SK-N-SH treated with all-trans-retinoic acid at 6 μM for 48 hours (cell line): ENCODE results near the gene INSR.

Experiments
- ATAC-seq: fragments of 200-7000 bp; cut with Tn5 transposase; 3 replicates; pipeline ENCODE4 v1.9.1; 2020; ENCODE audit warnings: mild to moderate bottlenecking, moderate library complexity
- ARNTL ChIP-seq: fragments of 450-650 bp; formaldehyde crosslinking; IDR thresholded peaks from 2 replicates; pipeline ENCODE4 v1.5.0; 2020; ENCODE audit warnings: low read depth, mild to moderate bottlenecking, moderate library complexity, borderline replicate concordance
- BACH2 ChIP-seq: fragments of 250-450 bp; sonication (Bioruptor Pico); IDR thresholded peaks from 2 replicates; pipeline ENCODE4 v1.9.0; 2021; ENCODE audit warnings: mild to moderate bottlenecking, borderline replicate concordance
- ESRRG ChIP-seq: fragments of 250-450 bp; sonication (Bioruptor Pico); IDR thresholded peaks from 2 replicates; pipeline ENCODE4 v1.6.1; 2021; ENCODE audit warnings: mild to moderate bottlenecking
- GLIS3 ChIP-seq: fragments of 250-450 bp; sonication (Bioruptor Pico); IDR thresholded peaks from 2 replicates; pipeline ENCODE4 v1.5.0; 2020; ENCODE audit warnings: mild to moderate bottlenecking, moderate library complexity
- ISL1 ChIP-seq: fragments of 250-450 bp; sonication (Bioruptor Pico); IDR thresholded peaks from 2 replicates; pipeline ENCODE4 v2.1.2; 2022; ENCODE audit warnings: mild to moderate bottlenecking, moderate library complexity
- OSR1 ChIP-seq: fragments of 250-450 bp; sonication (Bioruptor Pico); IDR thresholded peaks from 2 replicates; pipeline ENCODE4 v1.8.0; 2022; ENCODE audit warnings: moderate library complexity, mild to moderate bottlenecking, inconsistent platforms
- PPARA ChIP-seq: fragments of 250-450 bp; sonication (Bioruptor Pico); IDR thresholded peaks from 2 replicates; pipeline ENCODE4 v1.5.0; 2020; ENCODE audit warnings: mild to moderate bottlenecking, borderline replicate concordance
- RARB ChIP-seq: fragments of 250-450 bp; sonication (Bioruptor Pico); IDR thresholded peaks from 2 replicates; pipeline ENCODE4 v1.8.0; 2021; ENCODE audit warnings: mild to moderate bottlenecking, moderate library complexity
- SNAI2 ChIP-seq: fragments of 250-450 bp; sonication (Bioruptor Pico); IDR thresholded peaks from 2 replicates; pipeline ENCODE4 v1.5.0; 2020; ENCODE audit warnings: mild to moderate bottlenecking, moderate library complexity
- TCF4 ChIP-seq: fragments of 250-450 bp; sonication (Bioruptor Pico); IDR thresholded peaks from 2 replicates; pipeline ENCODE4 v1.8.0; 2021; ENCODE audit warnings: mild to moderate bottlenecking, moderate library complexity, borderline replicate concordance
- TOX ChIP-seq: fragments of 250-450 bp; sonication (Bioruptor Pico); IDR thresholded peaks from 2 replicates; pipeline ENCODE4 v1.8.0; 2021; ENCODE audit warnings: mild to moderate bottlenecking, moderate library complexity, borderline replicate concordance
- ZC3H10 ChIP-seq: fragments of 250-450 bp; sonication (Bioruptor Pico); IDR thresholded peaks from 2 replicates; pipeline ENCODE4 v1.5.1; 2021; ENCODE audit warnings: mild to moderate bottlenecking, moderate library complexity
- ZFP3 ChIP-seq: fragments of 250-450 bp; sonication (Bioruptor Pico); IDR thresholded peaks from 2 replicates; pipeline ENCODE4 v1.5.0; 2020; ENCODE audit warnings: mild to moderate bottlenecking, moderate library complexity
- ZFP30 ChIP-seq: fragments of 450-650 bp; formaldehyde crosslinking; IDR thresholded peaks from 2 replicates; pipeline ENCODE4 v1.5.0; 2022; ENCODE audit warnings: mild to moderate bottlenecking, moderate library complexity
- ZNF565 ChIP-seq: fragments of 450-650 bp; formaldehyde crosslinking; conservative IDR thresholded peaks from 2 replicates; pipeline ENCODE4 v1.5.0; 2020; ENCODE audit warnings: low read depth, mild to moderate bottlenecking, moderate library complexity
- ZNF8 ChIP-seq: fragments of 450-650 bp; formaldehyde crosslinking; IDR thresholded peaks from 2 replicates; pipeline ENCODE4 v1.5.0; 2020; ENCODE audit warnings: mild to moderate bottlenecking, moderate library complexity
- TF ChIP-seq, protein P1 (sequence below): fragments of 250-450 bp; sonication (Bioruptor Pico); IDR thresholded peaks from 2 replicates; pipeline ENCODE4 v1.5.0; 2020; ENCODE audit warnings: mild to moderate bottlenecking, moderate library complexity
- TF ChIP-seq, protein P2 (sequence below): fragments of 250-450 bp; sonication (Bioruptor Pico); IDR thresholded peaks from 2 replicates; pipeline ENCODE4 v1.5.1; 2020; ENCODE audit warnings: low read depth, mild to moderate bottlenecking, moderate library complexity
- TF ChIP-seq, protein P3 (sequence below): fragments of 250-450 bp; sonication (Bioruptor Pico); IDR thresholded peaks from 2 replicates; pipeline ENCODE4 v1.8.0; 2020; ENCODE audit warnings: mild to moderate bottlenecking, moderate library complexity, borderline replicate concordance
- TF ChIP-seq, protein P4 (sequence below): fragments of 250-450 bp; sonication (Bioruptor Pico); IDR thresholded peaks from 2 replicates; pipeline ENCODE4 v1.5.1; 2021; ENCODE audit warnings: mild to moderate bottlenecking, moderate library complexity
- TF ChIP-seq, protein P5 (sequence below): fragments of 250-450 bp; sonication (Bioruptor Pico); IDR thresholded peaks from 2 replicates; pipeline ENCODE4 v1.8.0; 2021; ENCODE audit warnings: low read depth, mild to moderate bottlenecking, moderate library complexity, borderline replicate concordance

The INSR gene

DNA sequence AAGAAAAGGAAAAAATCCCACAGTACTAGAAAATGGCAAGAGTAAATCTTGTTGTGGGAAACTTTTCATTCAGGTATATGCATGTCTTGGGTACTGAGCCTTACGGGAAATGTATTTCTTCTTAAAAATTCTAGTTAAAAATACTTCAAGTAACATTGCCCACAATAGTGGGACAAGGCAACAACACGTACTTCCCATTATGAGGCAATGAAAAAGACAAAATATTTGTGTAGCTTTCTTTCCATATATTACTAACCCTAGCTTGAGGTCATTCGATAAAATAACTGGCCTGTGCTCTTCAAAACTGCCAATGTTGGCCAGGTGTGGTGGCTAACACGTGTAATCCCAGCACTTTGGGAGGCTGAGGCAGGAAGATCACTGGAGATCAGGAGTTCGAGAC, 99.2 kb downstream of the INSR start:
- ATAC-seq, result no peak
- TF ChIP-seq, protein P1, sequence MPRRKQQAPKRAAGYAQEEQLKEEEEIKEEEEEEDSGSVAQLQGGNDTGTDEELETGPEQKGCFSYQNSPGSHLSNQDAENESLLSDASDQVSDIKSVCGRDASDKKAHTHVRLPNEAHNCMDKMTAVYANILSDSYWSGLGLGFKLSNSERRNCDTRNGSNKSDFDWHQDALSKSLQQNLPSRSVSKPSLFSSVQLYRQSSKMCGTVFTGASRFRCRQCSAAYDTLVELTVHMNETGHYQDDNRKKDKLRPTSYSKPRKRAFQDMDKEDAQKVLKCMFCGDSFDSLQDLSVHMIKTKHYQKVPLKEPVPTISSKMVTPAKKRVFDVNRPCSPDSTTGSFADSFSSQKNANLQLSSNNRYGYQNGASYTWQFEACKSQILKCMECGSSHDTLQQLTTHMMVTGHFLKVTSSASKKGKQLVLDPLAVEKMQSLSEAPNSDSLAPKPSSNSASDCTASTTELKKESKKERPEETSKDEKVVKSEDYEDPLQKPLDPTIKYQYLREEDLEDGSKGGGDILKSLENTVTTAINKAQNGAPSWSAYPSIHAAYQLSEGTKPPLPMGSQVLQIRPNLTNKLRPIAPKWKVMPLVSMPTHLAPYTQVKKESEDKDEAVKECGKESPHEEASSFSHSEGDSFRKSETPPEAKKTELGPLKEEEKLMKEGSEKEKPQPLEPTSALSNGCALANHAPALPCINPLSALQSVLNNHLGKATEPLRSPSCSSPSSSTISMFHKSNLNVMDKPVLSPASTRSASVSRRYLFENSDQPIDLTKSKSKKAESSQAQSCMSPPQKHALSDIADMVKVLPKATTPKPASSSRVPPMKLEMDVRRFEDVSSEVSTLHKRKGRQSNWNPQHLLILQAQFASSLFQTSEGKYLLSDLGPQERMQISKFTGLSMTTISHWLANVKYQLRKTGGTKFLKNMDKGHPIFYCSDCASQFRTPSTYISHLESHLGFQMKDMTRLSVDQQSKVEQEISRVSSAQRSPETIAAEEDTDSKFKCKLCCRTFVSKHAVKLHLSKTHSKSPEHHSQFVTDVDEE (CRISPR knock-in tag), result no peak
- TF ChIP-seq, protein P2, sequence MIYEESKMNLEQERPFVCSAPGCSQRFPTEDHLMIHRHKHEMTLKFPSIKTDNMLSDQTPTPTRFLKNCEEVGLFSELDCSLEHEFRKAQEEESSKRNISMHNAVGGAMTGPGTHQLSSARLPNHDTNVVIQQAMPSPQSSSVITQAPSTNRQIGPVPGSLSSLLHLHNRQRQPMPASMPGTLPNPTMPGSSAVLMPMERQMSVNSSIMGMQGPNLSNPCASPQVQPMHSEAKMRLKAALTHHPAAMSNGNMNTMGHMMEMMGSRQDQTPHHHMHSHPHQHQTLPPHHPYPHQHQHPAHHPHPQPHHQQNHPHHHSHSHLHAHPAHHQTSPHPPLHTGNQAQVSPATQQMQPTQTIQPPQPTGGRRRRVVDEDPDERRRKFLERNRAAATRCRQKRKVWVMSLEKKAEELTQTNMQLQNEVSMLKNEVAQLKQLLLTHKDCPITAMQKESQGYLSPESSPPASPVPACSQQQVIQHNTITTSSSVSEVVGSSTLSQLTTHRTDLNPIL (CRISPR knock-in tag), result no peak
- no peak for TF ChIP-seq ESRRG (CRISPR knock-in tag)
- TF ChIP-seq BACH2, result no peak
- TF ChIP-seq ZFP30 (CRISPR knock-in tag), result no peak
- TF ChIP-seq ZNF565, result no peak
- no peak for TF ChIP-seq RARB
- TF ChIP-seq, protein P3, sequence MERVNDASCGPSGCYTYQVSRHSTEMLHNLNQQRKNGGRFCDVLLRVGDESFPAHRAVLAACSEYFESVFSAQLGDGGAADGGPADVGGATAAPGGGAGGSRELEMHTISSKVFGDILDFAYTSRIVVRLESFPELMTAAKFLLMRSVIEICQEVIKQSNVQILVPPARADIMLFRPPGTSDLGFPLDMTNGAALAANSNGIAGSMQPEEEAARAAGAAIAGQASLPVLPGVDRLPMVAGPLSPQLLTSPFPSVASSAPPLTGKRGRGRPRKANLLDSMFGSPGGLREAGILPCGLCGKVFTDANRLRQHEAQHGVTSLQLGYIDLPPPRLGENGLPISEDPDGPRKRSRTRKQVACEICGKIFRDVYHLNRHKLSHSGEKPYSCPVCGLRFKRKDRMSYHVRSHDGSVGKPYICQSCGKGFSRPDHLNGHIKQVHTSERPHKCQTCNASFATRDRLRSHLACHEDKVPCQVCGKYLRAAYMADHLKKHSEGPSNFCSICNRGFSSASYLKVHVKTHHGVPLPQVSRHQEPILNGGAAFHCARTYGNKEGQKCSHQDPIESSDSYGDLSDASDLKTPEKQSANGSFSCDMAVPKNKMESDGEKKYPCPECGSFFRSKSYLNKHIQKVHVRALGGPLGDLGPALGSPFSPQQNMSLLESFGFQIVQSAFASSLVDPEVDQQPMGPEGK, result no peak
- no peak for TF ChIP-seq ISL1 (CRISPR knock-in tag)
- no peak for TF ChIP-seq OSR1
- TF ChIP-seq, protein P4, sequence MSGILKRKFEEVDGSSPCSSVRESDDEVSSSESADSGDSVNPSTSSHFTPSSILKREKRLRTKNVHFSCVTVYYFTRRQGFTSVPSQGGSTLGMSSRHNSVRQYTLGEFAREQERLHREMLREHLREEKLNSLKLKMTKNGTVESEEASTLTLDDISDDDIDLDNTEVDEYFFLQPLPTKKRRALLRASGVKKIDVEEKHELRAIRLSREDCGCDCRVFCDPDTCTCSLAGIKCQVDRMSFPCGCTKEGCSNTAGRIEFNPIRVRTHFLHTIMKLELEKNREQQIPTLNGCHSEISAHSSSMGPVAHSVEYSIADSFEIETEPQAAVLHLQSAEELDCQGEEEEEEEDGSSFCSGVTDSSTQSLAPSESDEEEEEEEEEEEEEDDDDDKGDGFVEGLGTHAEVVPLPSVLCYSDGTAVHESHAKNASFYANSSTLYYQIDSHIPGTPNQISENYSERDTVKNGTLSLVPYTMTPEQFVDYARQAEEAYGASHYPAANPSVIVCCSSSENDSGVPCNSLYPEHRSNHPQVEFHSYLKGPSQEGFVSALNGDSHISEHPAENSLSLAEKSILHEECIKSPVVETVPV, result no peak
- no peak for TF ChIP-seq ZFP3 (CRISPR knock-in tag)
- TF ChIP-seq TCF4 (CRISPR knock-in tag), result no peak
- TF ChIP-seq GLIS3, result no peak
- no peak for TF ChIP-seq SNAI2 (CRISPR knock-in tag)
- TF ChIP-seq, protein P5, sequence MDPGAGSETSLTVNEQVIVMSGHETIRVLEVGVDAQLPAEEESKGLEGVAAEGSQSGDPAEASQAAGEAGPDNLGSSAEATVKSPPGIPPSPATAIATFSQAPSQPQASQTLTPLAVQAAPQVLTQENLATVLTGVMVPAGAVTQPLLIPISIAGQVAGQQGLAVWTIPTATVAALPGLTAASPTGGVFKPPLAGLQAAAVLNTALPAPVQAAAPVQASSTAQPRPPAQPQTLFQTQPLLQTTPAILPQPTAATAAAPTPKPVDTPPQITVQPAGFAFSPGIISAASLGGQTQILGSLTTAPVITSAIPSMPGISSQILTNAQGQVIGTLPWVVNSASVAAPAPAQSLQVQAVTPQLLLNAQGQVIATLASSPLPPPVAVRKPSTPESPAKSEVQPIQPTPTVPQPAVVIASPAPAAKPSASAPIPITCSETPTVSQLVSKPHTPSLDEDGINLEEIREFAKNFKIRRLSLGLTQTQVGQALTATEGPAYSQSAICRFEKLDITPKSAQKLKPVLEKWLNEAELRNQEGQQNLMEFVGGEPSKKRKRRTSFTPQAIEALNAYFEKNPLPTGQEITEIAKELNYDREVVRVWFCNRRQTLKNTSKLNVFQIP (CRISPR knock-in tag), result no peak

DNA sequence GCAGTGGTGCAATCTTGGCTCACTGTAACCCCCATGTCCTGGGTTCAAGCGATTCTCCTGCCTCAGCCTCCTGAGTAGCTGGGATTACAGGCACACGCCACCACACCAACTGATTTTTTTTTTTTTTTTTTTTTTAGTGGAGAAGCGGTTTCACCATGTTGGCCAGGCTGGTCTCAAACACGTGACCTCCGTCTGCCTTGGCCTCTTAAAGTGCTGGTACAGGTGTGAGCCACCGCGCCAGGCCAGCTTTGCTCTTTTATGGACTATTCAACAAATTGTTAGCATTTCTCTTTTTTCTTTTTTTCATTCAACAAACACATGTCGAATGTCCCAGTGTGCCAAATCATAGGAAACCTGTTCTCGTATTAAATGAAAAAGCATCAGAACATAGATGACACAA, 99.6 kb downstream of the INSR start:
- ATAC-seq, result no peak
- TF ChIP-seq BACH2 (no peak), TCF4 (CRISPR knock-in tag) (no peak), ZFP30 (CRISPR knock-in tag) (no peak), ZNF8 (CRISPR knock-in tag) (no peak), ISL1 (CRISPR knock-in tag) (no peak), RARB (no peak), ESRRG (CRISPR knock-in tag) (no peak), PPARA (CRISPR knock-in tag) (no peak), ARNTL (CRISPR knock-in tag) (no peak), ZC3H10 (CRISPR knock-in tag) (no peak), TOX (CRISPR knock-in tag) (no peak), ZNF565 (no peak), SNAI2 (CRISPR knock-in tag) (no peak)
- TF ChIP-seq, protein P5 (CRISPR knock-in tag), result no peak
- TF ChIP-seq, protein P3, result no peak
- TF ChIP-seq, protein P2 (CRISPR knock-in tag), result no peak
